DMS114 treated with DMSO at 0.1 percent for 48 hours (cell line): ENCODE measurements around the gene USP34.
"Not testable (repeated sequence)": the region's sequence is repeated elsewhere in the genome, so short reads cannot be mapped to it uniquely, and the experiment has no call there.

Experiments
- DNase-seq: peaks from one replicate; lab custom pipeline; 2025; ENCODE audit not compliant: unreplicated experiment; lab: John Stamatoyannopoulos, UW

Gene USP34

DNA sequence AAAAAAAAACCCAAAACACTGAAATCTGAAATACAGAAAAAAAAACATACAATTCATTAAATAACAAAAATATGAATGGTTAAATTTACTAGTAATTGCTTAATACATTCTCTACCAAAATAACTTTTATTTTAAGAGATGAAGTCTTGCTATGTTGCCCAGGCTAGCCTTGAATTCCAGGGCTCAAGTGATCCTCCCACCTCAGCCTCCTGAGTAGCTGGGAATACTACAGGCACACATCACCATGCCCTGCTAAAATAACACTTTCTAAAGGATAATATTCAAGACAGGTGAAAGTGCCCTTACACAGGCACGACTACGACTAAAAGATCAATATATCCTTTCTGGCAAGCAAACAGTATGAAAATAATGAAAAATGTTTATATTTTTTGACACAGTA, 9.5 kb downstream of the USP34 start:
- no peak for DNase-seq

DNA sequence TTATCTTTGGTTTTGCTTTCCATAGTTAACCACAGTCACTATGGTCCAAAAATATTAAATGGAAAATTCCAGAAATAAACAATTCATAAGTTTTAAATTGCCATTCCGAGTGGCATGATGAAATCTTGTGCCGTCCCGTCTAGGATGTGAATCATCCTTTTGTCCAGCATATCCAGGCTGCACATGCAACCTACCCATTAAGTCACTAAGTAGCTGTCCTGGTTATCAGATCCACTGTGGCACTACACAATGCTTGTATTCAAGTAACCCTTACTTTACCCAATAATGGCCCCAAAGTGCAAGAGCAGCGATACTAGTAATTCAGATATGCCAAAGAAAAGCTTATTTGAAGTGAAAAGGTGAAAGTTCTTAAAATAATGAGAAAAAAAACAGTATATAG, 10.7 kb downstream of the USP34 start:
- DNase-seq = no peak

DNA sequence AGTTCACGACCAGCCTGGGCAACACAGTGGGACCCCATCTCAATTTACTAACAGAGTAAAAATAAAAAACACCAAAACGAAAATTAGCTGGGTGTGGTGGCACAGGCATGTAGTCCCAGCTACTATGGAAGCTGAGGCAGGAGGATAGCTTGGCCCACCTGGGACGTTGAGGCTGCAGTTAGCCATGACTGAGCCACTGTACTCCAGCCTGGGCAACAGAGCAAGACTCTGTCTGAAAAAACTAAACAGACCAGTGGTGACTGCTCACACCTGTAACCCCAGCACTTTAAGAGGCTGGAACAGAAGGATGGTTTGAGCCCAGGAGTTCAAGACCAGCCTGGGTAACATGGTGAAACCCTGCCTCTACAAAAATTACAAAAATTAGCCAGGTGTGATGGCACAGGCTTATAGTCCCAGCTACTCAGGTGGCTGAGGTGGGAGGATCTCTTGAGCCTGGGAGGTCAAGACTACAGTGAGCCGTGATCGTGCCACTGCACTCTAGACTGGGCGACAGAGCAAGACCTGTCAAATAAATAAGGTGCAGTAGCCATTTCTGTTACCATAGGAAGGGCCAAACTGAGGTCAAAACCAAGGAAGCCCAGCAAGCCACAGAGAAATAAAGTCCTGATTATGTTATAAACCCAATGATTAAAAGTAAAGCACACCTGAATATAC, 14.0 kb downstream of the USP34 start:
- DNase-seq = no peak

DNA sequence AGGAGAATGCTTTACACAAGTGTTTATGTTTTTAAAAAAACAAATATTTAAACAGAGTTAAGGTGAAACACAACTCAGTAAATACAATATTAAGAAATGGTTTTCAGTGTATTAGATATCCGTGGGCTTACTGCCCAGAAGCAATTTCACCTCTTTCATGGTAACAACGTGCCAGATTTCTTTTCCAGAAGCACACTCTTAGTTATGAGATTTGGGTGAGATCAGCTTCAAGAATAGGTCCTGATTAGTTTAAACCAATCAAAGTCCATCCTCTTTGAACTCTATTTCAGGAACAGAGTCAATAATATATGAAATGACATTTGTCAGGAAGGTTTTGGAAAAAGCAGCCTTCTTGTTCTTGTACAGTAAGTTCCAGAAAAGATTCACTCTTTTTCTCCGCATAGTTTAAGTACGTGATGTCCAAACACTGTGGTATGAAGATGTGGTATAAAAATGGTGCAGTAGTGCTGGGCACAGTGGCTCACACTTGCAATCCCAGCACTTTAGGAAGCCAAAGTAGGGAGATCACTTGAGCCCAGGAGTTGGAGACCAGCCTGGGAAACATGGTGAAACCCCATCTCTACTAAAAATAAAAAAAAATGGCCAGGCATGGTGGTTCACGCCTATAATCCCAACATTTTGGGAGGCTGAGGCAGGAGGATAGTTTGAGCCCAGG, 14.7 kb downstream of the USP34 start:
- DNase-seq = no peak

DNA sequence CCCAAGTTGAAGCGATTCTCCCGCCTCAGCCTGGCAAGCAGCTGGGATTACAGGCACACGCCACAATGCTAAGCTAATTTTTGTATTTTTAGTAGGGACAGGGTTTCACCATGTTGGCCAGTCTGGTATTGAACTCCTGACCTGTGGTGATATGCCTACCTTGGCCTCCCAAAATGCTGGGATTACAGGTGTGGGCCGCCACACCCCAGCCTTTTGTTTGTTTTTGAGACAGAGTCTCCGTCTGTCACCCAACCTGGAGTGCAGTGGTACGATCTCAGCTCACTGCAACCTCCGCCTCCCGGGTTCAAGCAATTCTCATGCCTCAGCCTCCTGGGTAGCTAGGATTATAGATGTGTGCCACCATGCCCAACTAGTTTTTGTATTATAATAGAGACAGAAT, 15.9 kb downstream of the USP34 start:
- not testable (repeated sequence) for DNase-seq

DNA sequence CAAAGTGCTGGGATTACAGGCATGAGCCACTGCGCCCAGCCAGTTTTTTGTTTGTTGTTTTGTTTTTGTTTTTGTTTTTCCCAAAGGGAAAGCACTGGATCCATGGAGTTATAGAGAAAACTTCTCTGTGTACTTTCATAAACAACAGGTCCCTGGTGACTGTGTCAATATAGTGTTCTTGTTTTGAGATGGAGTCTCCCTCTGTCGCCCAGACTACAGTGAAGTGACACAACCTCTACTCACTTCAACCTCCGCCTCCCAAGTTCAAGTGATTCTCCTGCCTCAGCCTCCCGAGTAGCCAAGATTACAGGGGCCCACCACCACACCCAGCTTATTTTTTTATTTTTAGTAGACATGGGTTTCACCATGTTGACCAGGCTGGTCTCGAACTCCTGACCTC, 16.5 kb downstream of the USP34 start:
- DNase-seq = no peak

DNA sequence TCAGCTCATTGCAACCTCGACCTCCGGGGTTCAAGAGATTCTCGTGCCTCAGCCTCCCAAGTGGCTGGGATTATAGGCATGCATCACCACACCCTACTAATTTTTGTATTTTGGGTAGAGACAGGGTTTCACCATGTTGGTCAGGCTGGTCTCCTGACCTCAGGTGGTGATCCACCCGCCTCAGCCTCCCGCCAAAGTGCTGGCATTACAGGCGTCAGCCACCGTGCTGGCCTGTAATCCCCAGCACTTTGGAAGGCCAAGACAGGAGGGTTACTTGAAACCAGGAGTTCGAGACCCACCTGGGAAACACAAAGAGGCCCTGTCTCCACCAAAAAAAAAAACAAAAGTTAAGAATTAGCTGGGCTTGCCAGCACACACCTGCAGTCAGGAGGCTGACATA, 18.5 kb downstream of the USP34 start:
- no peak for DNase-seq

DNA sequence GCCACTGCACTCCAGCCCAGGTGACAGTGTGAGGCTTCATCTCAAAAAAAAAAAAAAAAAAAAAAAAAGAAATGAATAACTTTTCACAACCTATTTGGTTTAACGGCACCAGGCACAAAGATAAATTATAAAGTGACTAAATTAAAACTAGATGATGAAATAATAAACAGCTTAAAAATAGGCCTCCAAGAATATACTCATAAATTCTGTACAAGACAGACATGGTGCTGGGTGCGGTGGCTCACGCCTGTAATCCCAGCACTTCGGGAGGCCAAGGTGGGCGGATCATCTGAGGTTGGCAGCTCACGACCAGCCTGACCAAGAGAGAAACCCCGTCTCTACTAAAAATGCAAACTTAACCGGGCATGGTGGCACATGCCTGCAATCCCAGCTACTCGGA, 19.7 kb downstream of the USP34 start:
- no peak for DNase-seq

DNA sequence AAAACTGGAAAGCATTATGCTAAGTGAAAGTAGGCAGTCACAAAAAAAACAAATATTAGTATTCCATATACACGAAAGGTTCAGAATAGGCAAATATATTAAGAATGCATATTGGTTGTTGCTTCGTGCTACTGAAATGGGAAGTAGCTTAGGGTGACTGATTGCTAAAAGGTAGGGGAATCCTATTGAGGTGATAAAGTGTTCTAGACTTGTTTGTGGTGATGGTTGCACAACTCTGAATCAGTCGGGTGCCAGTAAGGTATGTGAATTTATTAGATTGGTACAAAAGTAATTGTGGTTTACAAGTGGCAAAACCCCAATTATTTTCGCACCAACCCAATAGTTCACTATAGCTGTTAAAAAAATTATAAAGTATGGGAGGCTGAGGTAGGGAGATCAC, 20.7 kb downstream of the USP34 start:
- DNase-seq = no peak

DNA sequence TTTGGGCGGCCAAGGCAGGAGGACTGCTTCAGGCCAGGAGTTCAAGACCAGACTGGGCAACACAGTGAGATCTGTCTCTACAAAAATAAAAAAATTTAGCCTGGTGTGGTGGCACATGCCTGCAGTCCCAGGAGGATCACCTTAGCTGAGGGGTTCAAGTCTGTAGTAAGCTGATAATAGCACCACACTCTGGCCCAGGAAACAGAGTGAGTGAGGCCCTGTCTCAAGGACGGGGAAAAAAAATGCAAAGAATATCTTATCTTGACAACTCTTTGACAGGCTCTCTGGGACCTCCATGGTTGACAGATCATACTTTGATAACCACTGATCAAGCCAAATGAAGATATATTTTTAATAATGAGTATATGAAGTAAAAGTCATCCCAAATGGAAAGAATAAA, 22.7 kb downstream of the USP34 start:
- DNase-seq = no peak

DNA sequence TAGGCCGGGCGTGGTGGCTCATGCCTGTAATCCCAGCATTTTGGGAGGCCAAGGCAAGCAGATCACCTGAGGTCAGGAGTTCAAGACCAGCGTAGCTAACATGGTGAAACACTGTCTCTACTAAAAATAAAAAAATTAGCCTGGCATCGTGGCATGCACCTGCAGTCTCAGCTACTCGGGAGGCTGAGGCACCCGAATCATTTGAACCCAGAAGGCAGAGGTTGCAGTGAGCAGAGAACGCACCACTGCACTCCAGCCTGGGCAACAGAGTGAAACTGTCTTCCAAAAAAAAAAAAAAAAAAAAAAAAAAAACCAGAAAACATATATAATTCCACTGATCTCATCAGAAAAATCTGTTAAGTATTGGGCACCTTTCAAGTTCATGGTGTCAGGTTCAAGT, 23.9 kb downstream of the USP34 start:
- DNase-seq = not testable (repeated sequence)

DNA sequence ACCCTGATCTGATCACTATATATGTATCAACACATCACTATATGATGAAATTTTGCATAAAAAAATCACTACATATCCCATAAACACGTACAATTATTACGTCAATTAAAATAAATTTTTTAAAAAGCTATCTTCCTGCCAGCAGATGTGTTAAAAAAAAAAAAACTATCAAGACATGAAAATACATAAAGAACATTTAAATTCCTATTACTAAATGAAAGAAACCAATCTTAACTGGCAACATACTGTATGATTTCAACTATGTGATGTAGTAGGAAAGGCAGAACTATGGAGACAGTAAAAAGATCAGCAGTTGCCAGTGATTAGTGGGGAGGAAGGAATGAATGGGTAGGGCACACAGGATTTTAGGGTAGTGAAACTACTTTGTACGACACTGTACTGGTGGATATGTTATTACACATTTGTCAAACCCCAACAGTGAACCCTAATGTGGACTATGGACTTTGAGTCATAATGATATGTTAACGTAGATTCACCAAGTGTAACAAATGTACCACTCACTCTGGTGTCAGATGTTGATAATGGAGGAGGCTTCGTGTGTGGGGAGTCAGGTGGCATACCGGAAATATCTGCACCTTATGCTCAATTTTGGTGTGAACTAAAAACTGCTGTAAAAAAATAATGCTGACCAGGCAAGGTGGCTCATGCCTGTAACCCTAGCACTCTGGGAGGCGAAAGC, 27.4 kb downstream of the USP34 start:
- DNase-seq = no peak

DNA sequence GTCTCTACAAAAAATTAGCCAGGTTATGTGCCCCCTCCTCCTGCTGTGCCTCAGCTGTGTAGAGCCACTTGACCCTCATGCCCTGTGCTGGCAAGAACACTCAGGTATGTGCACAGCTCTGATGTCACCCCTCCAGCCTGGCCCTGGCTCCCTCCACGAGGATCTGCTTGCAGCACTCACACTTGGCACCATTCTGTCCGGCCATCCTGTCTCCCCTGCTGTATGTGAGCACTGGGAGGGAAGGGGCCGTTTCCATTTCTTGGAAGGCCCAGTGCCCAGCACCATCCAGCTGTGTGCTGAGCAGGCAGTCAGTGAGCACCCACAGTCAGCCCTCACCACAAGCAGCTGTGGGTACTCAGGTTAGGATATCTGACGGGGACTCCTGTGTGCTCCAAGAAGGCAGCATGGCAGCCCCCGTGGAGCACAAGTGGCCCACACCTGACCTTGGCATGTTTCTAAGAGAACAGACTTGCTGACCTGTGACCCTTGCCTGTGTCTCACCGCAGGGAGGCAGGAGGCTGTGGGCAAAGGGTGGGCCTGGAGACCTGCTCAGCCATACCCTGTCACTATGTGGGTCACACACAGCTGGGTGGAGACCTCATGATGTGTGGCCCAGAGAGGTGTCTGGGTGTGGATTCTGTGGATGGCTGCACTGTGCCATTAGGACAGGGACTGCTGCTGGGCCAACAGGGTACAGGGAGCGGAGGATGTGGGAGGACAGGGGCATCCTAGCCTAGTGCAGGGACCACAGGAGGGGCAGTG, 31.5 kb downstream of the USP34 start:
- DNase-seq = no peak

DNA sequence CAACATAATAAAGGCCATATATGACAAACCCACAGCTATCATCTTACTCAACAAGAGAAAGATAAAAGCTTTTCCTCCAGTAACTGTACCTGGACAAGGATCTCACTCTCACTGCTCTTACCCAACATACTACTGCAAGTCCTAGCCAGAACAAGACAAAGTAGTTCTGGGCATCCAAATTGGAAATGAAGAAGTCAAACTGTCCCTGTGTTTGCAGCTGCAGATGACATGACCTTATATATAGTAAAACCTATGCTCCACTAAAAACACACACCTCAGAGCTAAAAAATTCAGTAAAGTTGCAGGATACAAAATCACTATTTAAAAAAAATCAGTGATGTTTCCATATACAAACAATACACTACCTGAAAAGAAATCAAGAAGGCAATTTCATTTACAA, 32.2 kb downstream of the USP34 start:
- no peak for DNase-seq

DNA sequence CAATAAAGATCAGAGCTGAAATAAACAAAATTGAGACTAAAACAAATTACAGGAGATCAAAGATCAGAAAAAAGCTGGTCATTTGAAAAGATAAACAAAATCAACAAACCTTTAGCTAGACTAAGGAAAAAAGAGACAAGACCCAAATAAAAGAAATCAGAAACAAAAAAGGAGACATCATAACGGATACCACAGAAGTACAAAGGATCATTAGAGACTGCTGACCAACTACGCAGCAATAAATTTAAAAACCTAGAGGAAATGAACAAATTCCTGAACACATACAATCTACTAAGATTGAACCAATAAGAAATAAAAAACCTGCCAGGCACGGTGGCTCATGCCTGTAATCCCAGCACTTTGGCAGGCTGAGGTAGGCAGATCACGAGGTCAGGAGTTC, 33.7 kb downstream of the USP34 start:
- DNase-seq = no peak

DNA sequence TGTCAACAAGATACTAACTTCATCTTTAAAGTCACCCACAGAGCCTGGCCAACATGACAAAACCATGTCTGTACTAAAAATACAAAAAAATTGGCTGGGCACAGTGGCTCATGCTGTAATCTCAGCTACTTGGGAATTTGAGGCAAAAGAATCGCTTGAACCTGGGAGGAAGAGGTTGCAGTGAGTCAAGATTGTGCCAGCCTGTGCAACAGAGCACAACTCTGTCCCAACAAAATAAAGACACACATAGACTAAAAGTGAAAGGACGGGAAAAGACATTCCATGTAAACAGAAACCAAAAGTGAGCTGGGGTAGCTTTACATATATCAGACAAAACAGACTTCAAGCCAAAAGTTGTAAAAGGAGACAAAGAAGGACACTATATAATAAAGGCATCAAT, 34.8 kb downstream of the USP34 start:
- DNase-seq = no peak

DNA sequence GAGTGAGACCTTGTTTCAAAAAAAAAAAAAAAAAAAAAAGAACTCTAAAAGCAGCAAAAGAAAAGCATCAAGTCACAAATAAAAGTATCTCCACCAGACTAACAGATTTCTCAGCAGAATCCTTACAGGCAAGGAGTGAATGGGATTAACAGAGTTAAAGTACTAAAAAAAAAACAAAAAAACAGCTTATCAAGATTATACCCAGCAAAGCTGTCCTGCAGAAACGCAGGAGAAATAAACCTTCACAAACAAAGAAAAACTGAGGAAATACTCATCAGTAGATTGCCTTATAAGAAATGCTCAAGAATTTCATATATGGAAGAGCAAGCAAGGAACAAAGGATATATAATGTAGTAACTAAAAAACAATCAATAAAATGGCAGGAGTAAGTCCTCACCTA, 35.6 kb downstream of the USP34 start:
- no peak for DNase-seq

DNA sequence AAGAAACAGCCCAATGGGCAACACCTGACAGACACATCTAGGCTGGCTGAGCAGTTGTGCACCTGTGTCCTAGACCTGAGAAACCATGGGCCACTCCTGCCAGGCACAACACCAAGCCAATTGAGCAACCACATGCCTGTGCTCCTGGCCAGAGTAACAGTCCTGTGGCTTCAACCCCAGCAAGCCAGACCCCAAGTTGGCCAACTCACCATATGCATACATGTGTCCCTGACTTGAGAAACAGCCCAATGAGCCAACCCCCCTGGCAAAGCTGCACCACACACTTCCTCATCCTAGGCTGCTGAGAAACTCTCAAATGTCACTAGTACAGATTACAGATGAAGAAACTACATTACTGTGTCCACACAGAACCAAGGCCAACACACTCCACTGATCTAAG, 36.6 kb downstream of the USP34 start:
- DNase-seq = no peak

DNA sequence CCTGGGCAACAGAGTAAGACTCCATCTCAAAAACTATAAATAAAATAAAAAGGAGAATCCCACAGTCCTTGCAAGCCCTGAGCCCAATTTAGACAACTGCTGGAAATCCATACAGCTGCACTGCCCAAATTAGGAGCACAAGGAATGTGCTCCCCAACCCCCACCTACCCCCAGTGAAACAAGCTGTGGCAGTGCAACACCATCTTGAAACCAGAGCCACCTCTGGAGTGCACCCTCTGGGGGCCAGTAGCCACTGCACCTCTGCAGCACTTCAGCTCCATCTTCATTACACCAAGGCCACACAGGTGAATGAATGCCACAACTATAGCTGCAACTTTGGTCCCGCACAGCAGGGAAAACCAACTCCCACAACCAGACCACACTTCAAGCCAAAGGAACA, 37.3 kb downstream of the USP34 start:
- DNase-seq = no peak

DNA sequence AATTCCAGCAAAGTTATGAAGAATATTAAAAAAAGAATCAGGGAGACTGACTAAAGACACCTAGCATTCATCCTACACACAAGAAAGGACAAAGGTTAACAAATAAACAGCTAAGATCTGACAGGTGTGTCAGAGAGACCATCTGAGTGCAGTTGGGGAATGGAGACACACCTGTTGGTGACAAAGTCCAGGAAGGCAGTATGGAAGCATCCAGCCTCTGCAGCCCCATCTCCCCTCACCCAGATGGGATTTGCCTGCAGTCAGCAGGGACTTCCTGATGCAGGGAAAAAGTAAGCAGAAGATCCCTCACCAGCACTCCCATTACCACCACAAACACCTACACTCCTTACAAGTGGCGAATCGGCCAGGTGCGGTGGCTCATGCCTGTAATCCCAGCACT, 37.9 kb downstream of the USP34 start:
- no peak for DNase-seq

DNA sequence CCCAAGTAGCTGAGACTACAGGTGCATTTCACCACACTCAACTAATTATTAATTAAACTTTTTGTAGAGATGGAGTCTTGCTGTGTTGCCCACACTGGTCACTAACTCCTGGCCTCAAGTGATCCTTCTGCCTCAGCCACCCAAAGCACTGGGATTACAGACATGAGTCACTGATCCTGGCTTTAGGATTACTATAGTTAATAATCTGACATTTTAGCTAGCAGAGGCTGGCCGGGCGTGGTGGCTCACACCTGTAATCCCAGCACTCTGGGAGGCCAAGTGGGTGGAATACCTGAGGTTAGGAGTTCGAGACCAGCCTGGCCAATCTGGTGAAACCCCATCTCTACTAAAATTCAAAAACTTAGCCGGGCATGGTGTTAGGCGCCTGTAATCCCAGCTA, 39.5 kb downstream of the USP34 start:
- no peak for DNase-seq
